Ascending aorta (tissue), 2 donors: ENCODE results near the gene KAZN. TPM values are rescaled to one million over a fixed set of nuclear protein-coding genes. Genes with fewer than 3 reads are reported as not detected.

Experiments
- DNase-seq, 2 donors: peaks; one replicate each; pipeline ENCODE4 v3.0.0-alpha.2; 2019; ENCODE audit warnings: low spot score in 2 of 2
- H3K27ac ChIP-seq, 2 donors: fragments of 200-600 bp; sonication (generic); one replicate each; pipeline ENCODE4 v1.5.1; 2016 to 2017; ENCODE audit warnings: mild to moderate bottlenecking in 1 of 2
- H3K27me3 ChIP-seq: fragments of 200-600 bp; sonication (generic); one replicate; pipeline ENCODE4 v1.5.1; 2017
- H3K36me3 ChIP-seq, 2 donors: fragments of 200-600 bp; sonication (generic); one replicate each; pipeline ENCODE4 v1.5.1; 2016
- H3K4me1 ChIP-seq, 2 donors: fragments of 200-600 bp; sonication (generic); one replicate each; pipeline ENCODE4 v1.5.1; 2016 to 2017; ENCODE audit warnings: mild to moderate bottlenecking in 1 of 2
- H3K4me3 ChIP-seq, 2 donors: fragments of 200-600 bp; sonication (generic); one replicate each; pipeline ENCODE4 v1.5.1; 2016 to 2017; ENCODE audit warnings: mild to moderate bottlenecking in 1 of 2
- H3K9me3 ChIP-seq, 2 donors: fragments of 200-600 bp; sonication (generic); one replicate each; pipeline ENCODE4 v1.5.1; 2016
- CTCF ChIP-seq, 3 experiments: fragments of 200-600 bp in 2 of 3; fragments of 450-650 bp in 1 of 3; sonication (generic) in 2 of 3; IDR thresholded peaks; one replicate each; pipeline ENCODE4 v1.5.1; 2016 to 2019; ENCODE audit warnings: antibody characterized with exemption in 3 of 3, mild to moderate bottlenecking in 1 of 3, moderate library complexity in 1 of 3
- intact Hi-C: fragments of 100-400 bp; cut with DNase I; formaldehyde crosslinking; loops from one replicate; pipeline ENCODE4 v1.15.1; 2023
- total RNA-seq: library from RNA; depleted of rRNA; stranded (reverse); fragments of >200 nt; gene quantifications from one replicate; pipeline ENCODE4 v1.1.0, GENCODE V29; 2016

The KAZN gene
- total RNA-seq, 1 donor from 2014 or later: 58.5 TPM

- no peak overlapping the region for H3K4me3 ChIP-seq
- no peaks in the 10 kb centered on the region for H3K9me3 ChIP-seq
- DNase-seq: no peak
- intact Hi-C loops: no loop called here
- H3K27me3 ChIP-seq: no peaks in the 10 kb centered on the region
- TF ChIP-seq CTCF (IDR thresholded peaks at IDR 0.05): no peak
- H3K4me1 ChIP-seq: peaks cover 0 to 26% of the 10 kb centered on the region in 2 donors
- no peaks in the 10 kb centered on the region for H3K36me3 ChIP-seq
- peak overlapping the region; percentile 60 to 84 for H3K27ac ChIP-seq
These were observed 312.7 kb downstream of the KAZN start for GRCh38 chr1:14910984-14911721.

DNA sequence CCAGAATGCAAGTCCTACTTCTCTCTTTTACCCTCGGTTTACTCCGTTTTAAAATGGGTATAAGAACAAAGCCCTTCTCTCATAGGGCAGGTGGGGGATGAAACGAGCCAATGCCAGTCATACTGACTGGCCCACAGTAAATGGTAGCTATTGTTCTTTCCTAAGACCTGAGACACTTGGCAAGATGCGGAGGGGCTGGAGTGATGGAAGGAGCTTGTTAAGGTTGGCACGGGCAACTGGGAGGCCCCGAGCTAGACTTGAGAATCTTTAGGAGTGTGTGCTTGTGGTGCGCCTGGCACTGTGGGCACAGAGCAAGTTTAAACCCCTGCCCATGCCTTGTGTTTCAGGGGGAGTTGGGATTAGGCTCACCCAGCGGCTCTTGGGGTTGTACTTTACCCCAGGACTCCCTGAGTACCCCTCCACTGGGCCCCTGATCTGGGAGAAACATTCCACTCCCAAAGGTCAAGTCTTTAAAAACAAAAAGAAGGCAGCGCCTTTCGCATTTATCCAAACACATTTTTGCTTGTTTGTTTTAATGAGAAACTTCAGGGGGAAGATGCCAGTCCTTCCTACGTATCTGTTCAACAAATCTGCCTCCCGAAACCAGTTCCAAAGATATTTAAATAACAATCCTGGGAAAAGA is 314.5 kb downstream of the KAZN start:
- Histone ChIP-seq H3K4me1 (peaks cover 0 to 26% of the 10 kb centered on the region in 2 donors), H3K27me3 (no peaks in the 10 kb centered on the region), H3K27ac (peak overlapping the region; percentile 43 to 76), H3K4me3 (no peak overlapping the region), H3K36me3 (no peaks in the 10 kb centered on the region), H3K9me3 (no peaks in the 10 kb centered on the region)
- no peak for TF ChIP-seq CTCF (IDR thresholded peaks at IDR 0.05)
- no peak for DNase-seq
- intact Hi-C loops: no loop called here

DNA sequence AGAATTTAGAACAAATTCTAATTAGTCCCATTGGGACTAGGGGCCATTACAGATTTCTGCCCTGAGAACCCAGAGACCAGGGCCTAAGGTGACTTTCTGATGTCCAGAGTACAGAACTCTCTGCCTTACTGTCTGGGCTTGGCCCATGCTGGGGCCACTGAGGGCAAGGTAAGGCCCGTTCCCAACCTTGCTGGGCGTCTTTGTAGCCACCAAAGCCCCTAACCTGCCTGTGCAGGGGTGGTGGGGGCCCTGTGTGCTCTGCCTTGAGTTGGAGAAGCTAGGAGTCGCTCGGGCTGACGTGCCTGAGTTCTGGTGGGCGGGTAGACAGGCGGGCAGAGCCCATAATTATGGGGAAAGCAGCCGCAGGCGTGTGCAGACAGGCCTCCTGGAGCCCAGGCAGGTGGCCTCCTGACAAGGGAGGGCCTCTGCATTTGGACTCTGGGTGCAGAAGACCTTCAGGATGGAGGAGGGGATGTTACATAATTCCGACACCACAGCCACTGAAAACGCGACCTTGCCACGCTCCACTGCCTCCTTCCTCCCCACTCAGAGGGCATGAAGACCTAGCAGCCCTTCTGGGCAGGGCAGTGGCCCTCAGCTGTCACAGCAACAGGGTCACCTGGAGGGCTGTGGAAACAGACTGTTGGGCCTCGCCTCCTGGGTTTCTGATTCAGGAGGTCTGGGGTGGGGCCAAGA is 315.1 kb downstream of the KAZN start:
- intact Hi-C loops: loop anchor here (2.0 kb wide), 1 partner anchor 115 kb away; no protein-coding TSS in a partner anchor
- no peaks in the 10 kb centered on the region for H3K27me3 ChIP-seq
- no peaks in the 10 kb centered on the region for H3K9me3 ChIP-seq
- TF ChIP-seq CTCF (IDR thresholded peaks at IDR 0.05): no peak
- H3K27ac ChIP-seq: peak overlapping the region in 1 of 2 donors; percentile 76
- H3K4me1 ChIP-seq: peaks cover 0 to 26% of the 10 kb centered on the region in 2 donors
- DNase-seq: no peak
- H3K4me3 ChIP-seq: no peak overlapping the region
- H3K36me3 ChIP-seq: no peaks in the 10 kb centered on the region

DNA sequence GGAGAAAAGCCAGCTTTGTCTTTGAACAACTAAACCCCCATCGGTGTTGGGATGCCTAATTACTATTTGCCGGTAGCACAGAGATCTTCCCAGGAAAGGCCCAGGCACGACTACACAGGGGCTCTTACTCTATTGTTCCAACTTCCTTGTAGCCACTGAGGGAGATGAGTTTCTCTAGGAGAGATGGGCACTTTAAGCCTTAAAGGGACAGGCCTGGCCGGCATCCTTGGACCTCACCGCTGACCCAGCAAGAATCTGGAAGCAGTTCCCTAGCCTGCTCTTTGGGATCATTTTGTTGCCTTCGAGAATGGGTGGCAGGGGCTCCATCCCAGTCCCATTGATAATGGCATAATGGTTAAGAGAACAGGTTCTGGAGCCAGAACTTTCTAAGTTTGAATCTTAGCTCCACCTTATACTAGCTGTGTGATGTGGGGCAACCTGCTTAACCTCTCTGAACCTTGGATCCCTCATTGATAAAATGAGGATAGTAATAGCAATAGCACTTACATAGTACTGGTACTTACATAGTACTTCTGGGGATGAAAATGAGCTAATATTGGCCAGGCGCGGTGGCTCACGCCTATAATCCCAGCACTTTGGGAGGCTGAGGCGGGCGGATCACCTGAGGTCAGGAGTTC is 316.0 kb downstream of the KAZN start:
- Histone ChIP-seq H3K27me3 (no peaks in the 10 kb centered on the region), H3K27ac (no peak overlapping the region), H3K4me1 (peaks cover 0 to 26% of the 10 kb centered on the region in 2 donors), H3K36me3 (no peaks in the 10 kb centered on the region), H3K9me3 (no peaks in the 10 kb centered on the region), H3K4me3 (no peak overlapping the region)
- intact Hi-C loops: loop anchor here (2.0 kb wide), 1 partner anchor 114 kb away; no protein-coding TSS in a partner anchor
- DNase-seq: no peak
- no peak for TF ChIP-seq CTCF (IDR thresholded peaks at IDR 0.05)

- TF ChIP-seq CTCF (IDR thresholded peaks at IDR 0.05): peak; percentile 62 to 89 (median 89)
- DNase-seq: peak in 1 of 2 donors; percentile 73
- H3K27me3 ChIP-seq: no peaks in the 10 kb centered on the region
- H3K36me3 ChIP-seq: no peaks in the 10 kb centered on the region
- no peak overlapping the region for H3K27ac ChIP-seq
- H3K4me3 ChIP-seq: no peak overlapping the region
- no peaks in the 10 kb centered on the region for H3K9me3 ChIP-seq
- H3K4me1 ChIP-seq: peaks cover 0 to 23% of the 10 kb centered on the region in 2 donors
- intact Hi-C loops: loop anchor here (2.0 kb wide), 1 partner anchor 113 kb away; no protein-coding TSS in a partner anchor
These were observed 317.0 kb downstream of the KAZN start for GRCh38 chr1:14915356-14916054.
